HL-60 (cell line): Measurements from ENCODE around the gene TUFM.
A peak's percentile ranks its signal among the peaks of the same experiment; 100 is the strongest.
"Not testable (repeated sequence)": the region's sequence is repeated elsewhere in the genome, so short reads cannot be mapped to it uniquely, and the experiment has no call there.

Experiments used
- DNase-seq, 2 experiments: peaks; one replicate each; pipeline ENCODE4 v3.0.0-alpha.2; 2010 to 2020; ENCODE audit warnings: low read depth in 1 of 2, low spot score in 1 of 2
- H3K27ac ChIP-seq: fragments of 250-450 bp; sonication (Bioruptor Pico); replicated peaks from 2 replicates; pipeline ENCODE4 v1.5.1; 2020; ENCODE audit warnings: mild to moderate bottlenecking, moderate library complexity
- H3K27me3 ChIP-seq: fragments of 250-450 bp; sonication (Bioruptor Pico); 2 replicates; pipeline ENCODE4 v1.5.1; 2021; ENCODE audit warnings: mild to moderate bottlenecking, moderate library complexity; ENCODE audit not compliant: insufficient read depth, poor library complexity, severe bottlenecking
- H3K4me3 ChIP-seq: replicated peaks from 2 replicates; pipeline ENCODE4 v1.5.1; 2011; ENCODE audit warnings: mild to moderate bottlenecking, control low read depth, low read length; ENCODE audit not compliant: insufficient read depth
- GABPA ChIP-seq: IDR thresholded peaks from 2 replicates; pipeline ENCODE4 v1.6.1; 2012; ENCODE audit warnings: low read depth
- POLR2AphosphoS5 ChIP-seq: IDR thresholded peaks from 2 replicates; pipeline ENCODE4 v1.6.1; 2012; ENCODE audit warnings: low read depth
- SPI1 ChIP-seq: IDR thresholded peaks from 2 replicates; pipeline ENCODE4 v1.6.1; 2012; ENCODE audit warnings: low read depth, mild to moderate bottlenecking, borderline replicate concordance
- TF ChIP-seq, protein P1 (sequence below): IDR thresholded peaks from 2 replicates; pipeline ENCODE4 v1.6.1; 2012; ENCODE audit warnings: low read depth; ENCODE audit not compliant: insufficient replicate concordance
- TF ChIP-seq, protein P2 (sequence below): IDR thresholded peaks from one replicate; pipeline ENCODE4 v1.5.1; 2011; ENCODE audit warnings: low read length, control low read depth, inconsistent platforms; ENCODE audit not compliant: insufficient read depth

The TUFM gene

DNA sequence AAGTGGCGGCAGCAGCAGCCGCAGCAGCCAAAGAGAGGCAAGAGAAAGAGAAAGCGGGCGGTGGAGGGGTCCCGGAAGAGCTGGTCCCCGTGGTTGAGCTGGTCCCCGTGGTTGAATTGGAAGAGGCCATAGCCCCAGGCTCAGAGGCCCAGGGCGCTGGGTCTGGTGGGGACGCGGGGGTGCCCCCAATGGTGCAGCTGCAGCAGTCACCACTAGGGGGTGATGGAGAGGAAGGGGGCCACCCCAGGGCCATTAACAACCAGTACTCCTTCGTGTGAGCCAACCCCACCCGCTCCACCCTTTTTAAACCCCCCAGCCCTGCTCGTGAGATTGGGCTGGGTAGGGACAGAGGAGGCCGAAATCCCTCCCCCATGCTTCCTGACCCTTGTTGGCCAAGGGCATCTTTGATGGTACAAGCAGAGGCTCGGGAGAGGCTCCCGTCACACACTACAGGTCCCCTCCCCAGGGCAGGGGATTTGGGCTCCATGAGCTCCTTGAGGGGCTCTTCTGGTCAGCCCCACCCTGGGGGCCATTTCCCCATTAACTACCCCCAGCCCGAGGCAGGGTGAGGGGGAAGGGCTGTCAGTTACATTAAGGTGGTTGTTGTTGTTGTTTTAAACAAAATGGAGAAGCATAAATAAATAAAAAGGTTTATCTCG is 27.5 kb upstream of the TUFM start:
- Histone ChIP-seq H3K27ac (no peak overlapping the region), H3K4me3 (no peak overlapping the region), H3K27me3 (no peaks in the 10 kb centered on the region)
- DNase-seq: peak in 1 of 2 experiments; percentile 49
- TF ChIP-seq GABPA (no peak), POLR2AphosphoS5 (no peak), SPI1 (no peak)
- TF ChIP-seq, protein P1, sequence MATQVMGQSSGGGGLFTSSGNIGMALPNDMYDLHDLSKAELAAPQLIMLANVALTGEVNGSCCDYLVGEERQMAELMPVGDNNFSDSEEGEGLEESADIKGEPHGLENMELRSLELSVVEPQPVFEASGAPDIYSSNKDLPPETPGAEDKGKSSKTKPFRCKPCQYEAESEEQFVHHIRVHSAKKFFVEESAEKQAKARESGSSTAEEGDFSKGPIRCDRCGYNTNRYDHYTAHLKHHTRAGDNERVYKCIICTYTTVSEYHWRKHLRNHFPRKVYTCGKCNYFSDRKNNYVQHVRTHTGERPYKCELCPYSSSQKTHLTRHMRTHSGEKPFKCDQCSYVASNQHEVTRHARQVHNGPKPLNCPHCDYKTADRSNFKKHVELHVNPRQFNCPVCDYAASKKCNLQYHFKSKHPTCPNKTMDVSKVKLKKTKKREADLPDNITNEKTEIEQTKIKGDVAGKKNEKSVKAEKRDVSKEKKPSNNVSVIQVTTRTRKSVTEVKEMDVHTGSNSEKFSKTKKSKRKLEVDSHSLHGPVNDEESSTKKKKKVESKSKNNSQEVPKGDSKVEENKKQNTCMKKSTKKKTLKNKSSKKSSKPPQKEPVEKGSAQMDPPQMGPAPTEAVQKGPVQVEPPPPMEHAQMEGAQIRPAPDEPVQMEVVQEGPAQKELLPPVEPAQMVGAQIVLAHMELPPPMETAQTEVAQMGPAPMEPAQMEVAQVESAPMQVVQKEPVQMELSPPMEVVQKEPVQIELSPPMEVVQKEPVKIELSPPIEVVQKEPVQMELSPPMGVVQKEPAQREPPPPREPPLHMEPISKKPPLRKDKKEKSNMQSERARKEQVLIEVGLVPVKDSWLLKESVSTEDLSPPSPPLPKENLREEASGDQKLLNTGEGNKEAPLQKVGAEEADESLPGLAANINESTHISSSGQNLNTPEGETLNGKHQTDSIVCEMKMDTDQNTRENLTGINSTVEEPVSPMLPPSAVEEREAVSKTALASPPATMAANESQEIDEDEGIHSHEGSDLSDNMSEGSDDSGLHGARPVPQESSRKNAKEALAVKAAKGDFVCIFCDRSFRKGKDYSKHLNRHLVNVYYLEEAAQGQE: no peak
- TF ChIP-seq, protein P2, sequence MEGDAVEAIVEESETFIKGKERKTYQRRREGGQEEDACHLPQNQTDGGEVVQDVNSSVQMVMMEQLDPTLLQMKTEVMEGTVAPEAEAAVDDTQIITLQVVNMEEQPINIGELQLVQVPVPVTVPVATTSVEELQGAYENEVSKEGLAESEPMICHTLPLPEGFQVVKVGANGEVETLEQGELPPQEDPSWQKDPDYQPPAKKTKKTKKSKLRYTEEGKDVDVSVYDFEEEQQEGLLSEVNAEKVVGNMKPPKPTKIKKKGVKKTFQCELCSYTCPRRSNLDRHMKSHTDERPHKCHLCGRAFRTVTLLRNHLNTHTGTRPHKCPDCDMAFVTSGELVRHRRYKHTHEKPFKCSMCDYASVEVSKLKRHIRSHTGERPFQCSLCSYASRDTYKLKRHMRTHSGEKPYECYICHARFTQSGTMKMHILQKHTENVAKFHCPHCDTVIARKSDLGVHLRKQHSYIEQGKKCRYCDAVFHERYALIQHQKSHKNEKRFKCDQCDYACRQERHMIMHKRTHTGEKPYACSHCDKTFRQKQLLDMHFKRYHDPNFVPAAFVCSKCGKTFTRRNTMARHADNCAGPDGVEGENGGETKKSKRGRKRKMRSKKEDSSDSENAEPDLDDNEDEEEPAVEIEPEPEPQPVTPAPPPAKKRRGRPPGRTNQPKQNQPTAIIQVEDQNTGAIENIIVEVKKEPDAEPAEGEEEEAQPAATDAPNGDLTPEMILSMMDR: peak; percentile 72

DNA sequence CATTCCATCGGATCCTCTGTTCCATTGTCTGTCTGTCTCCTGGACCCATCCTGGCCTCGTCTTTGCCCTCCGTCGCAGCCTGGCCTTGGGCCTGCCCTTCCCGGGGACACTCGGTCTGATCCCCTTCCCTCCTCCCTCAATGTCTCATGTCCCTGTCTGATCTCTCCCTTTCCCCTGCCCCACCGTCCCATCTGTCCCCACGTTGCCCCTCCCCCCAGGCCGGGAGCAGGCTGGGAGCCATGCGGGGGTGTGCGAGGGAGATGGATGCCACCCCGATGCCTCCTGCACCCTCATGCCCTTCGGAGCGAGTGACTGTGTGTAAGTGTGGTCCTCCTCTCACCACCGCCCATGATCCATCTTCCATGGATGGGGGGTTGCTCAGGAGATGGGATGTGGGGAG is 26.8 kb upstream of the TUFM start:
- no peak for DNase-seq
- TF ChIP-seq, protein P1: no peak
- H3K27ac ChIP-seq: no peak overlapping the region
- H3K4me3 ChIP-seq: no peak overlapping the region
- H3K27me3 ChIP-seq: no peaks in the 10 kb centered on the region

DNA sequence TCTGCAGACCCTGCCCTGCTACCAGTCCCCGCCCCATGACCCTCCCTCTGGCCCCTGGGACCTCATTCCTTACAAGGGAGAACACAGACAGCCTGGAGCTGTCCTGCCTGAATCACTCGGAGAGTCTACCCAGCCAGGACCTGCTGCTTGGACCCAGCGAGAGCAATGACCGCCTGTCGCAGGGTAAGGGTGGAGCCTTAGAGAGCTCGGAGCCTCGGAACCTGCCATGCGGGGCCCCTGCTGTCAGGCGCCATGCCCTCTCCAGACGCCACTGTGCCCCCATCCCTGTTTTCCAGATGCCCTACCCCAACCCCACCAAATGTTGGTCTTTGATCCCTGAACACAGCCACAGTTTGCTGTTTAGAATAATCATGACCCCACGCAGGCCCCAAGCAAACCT is 23.1 kb upstream of the TUFM start:
- no peak overlapping the region for H3K27ac ChIP-seq
- no peak for DNase-seq
- TF ChIP-seq POLR2AphosphoS5 (no peak), GABPA (no peak), SPI1 (no peak)
- TF ChIP-seq, protein P1: no peak
- TF ChIP-seq, protein P2: no peak
- H3K27me3 ChIP-seq: no peaks in the 10 kb centered on the region
- H3K4me3 ChIP-seq: no peak overlapping the region

DNA sequence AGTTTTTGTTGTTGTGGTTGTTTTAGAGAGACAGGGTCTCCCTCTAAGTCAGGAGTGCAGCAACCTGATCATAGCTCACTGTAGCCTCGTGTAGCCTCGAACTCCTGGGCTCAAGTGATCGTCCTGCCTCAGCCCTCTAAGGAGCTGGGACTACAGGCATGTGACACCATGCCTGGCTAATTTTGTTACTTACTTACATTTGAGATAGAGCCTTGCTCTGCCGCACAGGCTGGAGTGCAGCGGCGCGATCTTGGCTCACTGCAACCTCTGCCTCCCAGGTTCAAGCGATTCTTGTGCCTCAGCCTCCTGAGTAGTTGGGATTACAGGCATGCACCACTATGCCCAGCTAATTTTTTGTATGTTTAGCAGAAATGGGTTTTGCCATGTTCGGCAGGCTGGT is 21.5 kb upstream of the TUFM start:
- not testable (repeated sequence) for H3K27me3 ChIP-seq, H3K4me3 ChIP-seq, DNase-seq, H3K27ac ChIP-seq
